ENCODE measurements around the gene ELN.

ELN gene

GRCh38 chr7:74059681-74060588 is 32.0 kb downstream of the ELN start:
- DNase-seq (ENCODE audit: low read depth in 2 of 2) = no peak

- DNase-seq (ENCODE audit: low read depth in 2 of 2) = peak in 1 of 2 donors; percentile 35
Measured at GRCh38 chr7:74061840-74062539, 34.0 kb downstream of the ELN start.

- no peak for DNase-seq (ENCODE audit: low read depth in 2 of 2)
Measured at GRCh38 chr7:74063223-74063641, 35.3 kb downstream of the ELN start.

- DNase-seq (ENCODE audit: low read depth in 2 of 2) = no peak
Measured at GRCh38 chr7:74063646-74064045, 35.7 kb downstream of the ELN start.

GRCh38 chr7:74064696-74065095 is 36.7 kb downstream of the ELN start:
- DNase-seq (ENCODE audit: low read depth in 2 of 2) = no peak

- DNase-seq (ENCODE audit: low read depth in 2 of 2) = no peak
Measured at GRCh38 chr7:74066626-74067025, 38.7 kb downstream of the ELN start.

GRCh38 chr7:74068378-74069085 is 40.6 kb downstream of the ELN start:
- no peak for DNase-seq (ENCODE audit: low read depth in 2 of 2)

- DNase-seq (ENCODE audit: low read depth in 2 of 2) = no peak
Measured at GRCh38 chr7:74069086-74069541, 41.1 kb downstream of the ELN start.

- DNase-seq (ENCODE audit: low read depth in 2 of 2) = no peak
Measured at GRCh38 chr7:74069790-74070618, 42.0 kb downstream of the ELN start.

GRCh38 chr7:74070619-74070921 is 42.6 kb downstream of the ELN start:
- DNase-seq (ENCODE audit: low read depth in 2 of 2) = no peak

- DNase-seq (ENCODE audit: low read depth in 2 of 2) = no peak
Measured at GRCh38 chr7:74071121-74071520, 43.1 kb downstream of the ELN start.

- no peak for DNase-seq (ENCODE audit: low read depth in 2 of 2)
Measured at GRCh38 chr7:74074770-74075169, 46.8 kb downstream of the ELN start.

GRCh38 chr7:74078461-74078860 is 50.5 kb downstream of the ELN start:
- no peak for DNase-seq (ENCODE audit: low read depth in 2 of 2)

- DNase-seq (ENCODE audit: low read depth in 2 of 2) = no peak
Measured at GRCh38 chr7:74082770-74083116, 54.8 kb downstream of the ELN start.

- peak; percentile 63 to 65 for DNase-seq (ENCODE audit: low read depth in 2 of 2)
Measured at GRCh38 chr7:74083117-74083876, 55.3 kb downstream of the ELN start, which contains the start of gene LIMK1. TSS of gene LIMK1 (plus strand) at chr7:74083804. CDS start at chr7:74083991, 187 bp downstream.

- DNase-seq (ENCODE audit: low read depth in 2 of 2) = no peak
Measured at GRCh38 chr7:74083928-74084721, 56.2 kb downstream of the ELN start.

- DNase-seq (ENCODE audit: low read depth in 2 of 2) = no peak
Measured at GRCh38 chr7:74084722-74085578, 57.0 kb downstream of the ELN start.

GRCh38 chr7:74087791-74088453 is 59.9 kb downstream of the ELN start:
- no peak for DNase-seq (ENCODE audit: low read depth in 2 of 2)

Data from stimulated activated CD4-positive, alpha-beta T cell treated with anti-CD3 and anti-CD28 coated beads, Interleukin-1b, Interleukin-23, amount 100 ng/mL, for 1 hour (primary cell).